Measurements from ENCODE around the gene HCRTR1.
"Not testable (repeated sequence)": the region's sequence is repeated elsewhere in the genome, so short reads cannot be mapped to it uniquely, and the experiment has no call there.

Gene HCRTR1

DNA sequence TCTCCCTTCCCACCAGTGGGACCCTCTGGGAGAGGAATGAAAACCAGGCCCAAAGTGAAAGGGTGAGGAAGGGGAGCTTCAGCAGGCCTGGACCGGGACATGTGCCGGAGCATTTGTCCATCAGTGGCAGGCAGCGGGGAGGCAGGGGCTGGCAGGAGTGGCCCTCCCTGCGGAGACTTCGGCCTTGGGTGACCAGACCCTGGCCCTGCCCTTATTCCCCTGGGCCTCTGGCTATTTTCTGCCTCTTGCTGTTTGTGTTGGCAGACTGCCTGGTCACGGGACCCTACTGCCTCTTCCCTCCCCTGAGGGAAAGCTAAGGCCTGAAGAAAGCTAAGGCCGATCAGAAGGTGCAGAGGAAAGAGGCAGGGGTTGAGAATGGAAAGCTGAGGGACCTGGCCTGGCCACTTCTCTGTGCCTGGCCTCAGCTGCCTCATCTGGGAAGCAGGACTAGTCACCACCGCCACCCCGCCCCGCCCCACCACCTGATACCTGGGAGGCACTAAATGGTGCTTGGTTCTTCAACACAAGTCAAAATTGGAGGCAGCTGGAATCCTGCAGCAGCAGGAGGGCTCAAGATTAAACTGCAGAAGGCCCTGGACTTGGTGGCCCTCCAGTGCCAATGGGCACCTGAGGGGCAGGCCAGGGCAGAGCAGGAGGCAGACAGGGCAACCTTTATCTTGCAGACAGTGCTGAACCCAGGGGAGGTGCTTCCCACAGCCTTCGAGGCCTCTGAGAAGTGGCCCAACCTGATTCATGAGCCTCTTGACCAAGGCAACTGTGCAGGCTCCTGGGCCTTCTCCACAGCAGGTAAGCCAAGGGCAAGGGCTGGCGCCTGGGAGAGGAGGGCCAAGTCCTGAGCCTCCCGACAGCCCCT is 33.3 kb upstream of the HCRTR1 start:
- Histone ChIP-seq H3K9me3 (ENCODE audit: low read length) (no peaks in the 10 kb centered on the region), H3K27me3 (ENCODE audit: control insufficient read depth in 1 of 2, insufficient read depth in 2 of 2, low read length in 2 of 2) (no peaks in the 10 kb centered on the region), H3K27ac (ENCODE audit: low read depth, low read length) (peak overlapping the region; percentile 88), H3K4me1 (ENCODE audit: insufficient read depth, low read length) (peaks cover 82% of the 10 kb centered on the region), H3K36me3 (ENCODE audit: insufficient read depth, low read length) (peaks cover 26% of the 10 kb centered on the region), H3K9ac (ENCODE audit: low read length) (peak overlapping the region; percentile 61), H3K4me3 (ENCODE audit: low read depth in 1 of 2, low read length in 2 of 2) (peak overlapping the region in 1 of 2 donors; percentile 12)

DNA sequence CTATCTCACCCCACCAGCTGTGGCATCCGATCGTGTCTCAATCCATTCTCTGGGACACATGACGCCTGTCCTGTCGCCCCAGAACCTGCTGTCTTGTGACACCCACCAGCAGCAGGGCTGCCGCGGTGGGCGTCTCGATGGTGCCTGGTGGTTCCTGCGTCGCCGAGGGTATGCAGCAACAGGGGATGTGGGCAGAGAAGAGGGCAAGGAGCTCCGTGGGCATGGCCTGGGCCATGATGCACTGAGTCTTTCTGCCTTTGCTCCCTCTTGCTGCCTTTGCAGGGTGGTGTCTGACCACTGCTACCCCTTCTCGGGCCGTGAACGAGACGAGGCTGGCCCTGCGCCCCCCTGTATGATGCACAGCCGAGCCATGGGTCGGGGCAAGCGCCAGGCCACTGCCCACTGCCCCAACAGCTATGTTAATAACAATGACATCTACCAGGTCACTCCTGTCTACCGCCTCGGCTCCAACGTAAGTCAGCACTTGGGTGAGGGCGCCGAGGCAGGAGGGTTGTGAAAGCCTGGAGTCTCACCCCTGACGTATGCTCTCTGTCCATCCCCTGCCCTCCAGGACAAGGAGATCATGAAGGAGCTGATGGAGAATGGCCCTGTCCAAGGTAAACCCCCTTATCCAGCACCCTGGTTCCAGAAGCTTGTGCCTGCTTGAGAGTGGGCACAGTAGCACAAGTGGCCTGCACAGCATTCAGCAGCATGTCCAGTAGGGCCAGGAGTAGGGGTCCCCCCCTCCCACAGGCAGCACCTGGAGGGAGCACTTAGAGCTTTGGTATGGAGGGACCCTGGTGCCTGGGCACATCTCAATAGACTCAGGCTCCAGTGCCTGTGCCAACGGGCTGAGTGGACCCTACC is 32.4 kb upstream of the HCRTR1 start:
- H3K4me1 ChIP-seq (ENCODE audit: insufficient read depth, low read length), result peaks cover 74% of the 10 kb centered on the region
- H3K27me3 ChIP-seq (ENCODE audit: control insufficient read depth in 1 of 2, insufficient read depth in 2 of 2, low read length in 2 of 2), result no peaks in the 10 kb centered on the region
- peak overlapping the region; percentile 46 for H3K9ac ChIP-seq (ENCODE audit: low read length)
- no peaks in the 10 kb centered on the region for H3K9me3 ChIP-seq (ENCODE audit: low read length)
- peak overlapping the region; percentile 88 for H3K27ac ChIP-seq (ENCODE audit: low read depth, low read length)
- H3K36me3 ChIP-seq (ENCODE audit: insufficient read depth, low read length), result peaks cover 26% of the 10 kb centered on the region
- peak overlapping the region in 1 of 2 donors; percentile 12 for H3K4me3 ChIP-seq (ENCODE audit: low read depth in 1 of 2, low read length in 2 of 2)

DNA sequence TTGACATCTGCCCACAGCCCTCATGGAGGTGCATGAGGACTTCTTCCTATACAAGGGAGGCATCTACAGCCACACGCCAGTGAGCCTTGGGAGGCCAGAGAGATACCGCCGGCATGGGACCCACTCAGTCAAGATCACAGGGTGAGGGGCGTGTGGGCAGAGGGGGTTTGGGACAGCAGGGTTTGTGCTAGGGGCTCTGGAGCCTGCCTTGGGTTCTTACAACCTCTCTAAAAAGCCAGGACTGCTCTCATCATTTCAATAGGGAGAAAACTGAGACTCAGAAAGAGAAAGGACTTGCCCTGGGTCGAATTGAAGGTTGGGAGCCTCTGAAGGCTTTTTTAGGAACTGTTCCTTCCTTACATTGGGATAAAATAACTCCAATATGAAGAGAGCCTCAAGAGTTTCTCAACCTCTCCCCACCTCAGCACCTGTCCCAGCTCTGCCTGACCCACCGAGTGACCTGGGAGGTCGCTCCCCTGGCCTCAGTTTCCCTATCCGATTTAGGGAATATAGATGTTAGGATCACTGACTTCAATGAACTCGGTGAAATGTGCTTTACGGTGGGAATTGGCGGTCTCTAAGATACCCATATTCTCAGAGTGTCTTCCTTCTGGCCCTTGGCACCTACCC is 31.6 kb upstream of the HCRTR1 start:
- Histone ChIP-seq H3K4me1 (ENCODE audit: insufficient read depth, low read length) (peaks cover 67% of the 10 kb centered on the region), H3K9ac (ENCODE audit: low read length) (no peak overlapping the region), H3K9me3 (ENCODE audit: low read length) (no peaks in the 10 kb centered on the region), H3K27ac (ENCODE audit: low read depth, low read length) (peak overlapping the region; percentile 88), H3K36me3 (ENCODE audit: insufficient read depth, low read length) (peaks cover 26% of the 10 kb centered on the region), H3K27me3 (ENCODE audit: control insufficient read depth in 1 of 2, insufficient read depth in 2 of 2, low read length in 2 of 2) (no peaks in the 10 kb centered on the region), H3K4me3 (ENCODE audit: low read depth in 1 of 2, low read length in 2 of 2) (no peak overlapping the region)

DNA sequence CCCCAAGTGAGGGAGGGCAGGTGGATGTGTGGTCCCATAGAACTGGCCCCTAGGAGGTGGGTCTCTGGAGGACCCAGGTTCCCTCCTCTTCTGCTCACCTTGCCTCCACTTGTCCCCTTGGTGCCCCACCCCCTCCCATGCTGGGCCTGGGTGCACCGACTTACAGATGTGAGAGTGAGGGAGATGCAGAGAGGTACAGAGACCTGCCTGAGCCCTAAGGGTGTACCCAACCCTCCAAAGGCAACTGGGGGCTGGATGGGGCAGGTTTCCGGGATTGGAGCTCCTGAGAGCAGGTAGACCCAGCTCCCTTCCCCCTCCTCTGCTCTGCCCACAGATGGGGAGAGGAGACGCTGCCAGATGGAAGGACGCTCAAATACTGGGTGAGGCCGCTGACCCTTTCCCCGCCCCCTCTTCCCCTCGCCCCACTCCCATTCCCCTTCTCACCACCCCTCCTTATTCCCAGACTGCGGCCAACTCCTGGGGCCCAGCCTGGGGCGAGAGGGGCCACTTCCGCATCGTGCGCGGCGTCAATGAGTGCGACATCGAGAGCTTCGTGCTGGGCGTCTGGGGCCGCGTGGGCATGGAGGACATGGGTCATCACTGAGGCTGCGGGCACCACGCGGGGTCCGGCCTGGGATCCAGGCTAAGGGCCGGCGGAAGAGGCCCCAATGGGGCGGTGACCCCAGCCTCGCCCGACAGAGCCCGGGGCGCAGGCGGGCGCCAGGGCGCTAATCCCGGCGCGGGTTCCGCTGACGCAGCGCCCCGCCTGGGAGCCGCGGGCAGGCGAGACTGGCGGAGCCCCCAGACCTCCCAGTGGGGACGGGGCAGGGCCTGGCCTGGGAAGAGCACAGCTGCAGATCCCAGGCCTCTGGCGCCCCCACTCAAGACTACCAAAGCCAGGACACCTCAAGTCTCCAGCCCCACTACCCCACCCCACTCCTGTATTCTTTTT is 30.8 kb upstream of the HCRTR1 start:
- Histone ChIP-seq H3K4me3 (ENCODE audit: low read depth in 1 of 2, low read length in 2 of 2) (no peak overlapping the region), H3K4me1 (ENCODE audit: insufficient read depth, low read length) (peaks cover 62% of the 10 kb centered on the region), H3K27me3 (ENCODE audit: control insufficient read depth in 1 of 2, insufficient read depth in 2 of 2, low read length in 2 of 2) (no peaks in the 10 kb centered on the region), H3K27ac (ENCODE audit: low read depth, low read length) (peak overlapping the region; percentile 89), H3K9ac (ENCODE audit: low read length) (no peak overlapping the region), H3K36me3 (ENCODE audit: insufficient read depth, low read length) (peaks cover 26% of the 10 kb centered on the region), H3K9me3 (ENCODE audit: low read length) (no peaks in the 10 kb centered on the region)

DNA sequence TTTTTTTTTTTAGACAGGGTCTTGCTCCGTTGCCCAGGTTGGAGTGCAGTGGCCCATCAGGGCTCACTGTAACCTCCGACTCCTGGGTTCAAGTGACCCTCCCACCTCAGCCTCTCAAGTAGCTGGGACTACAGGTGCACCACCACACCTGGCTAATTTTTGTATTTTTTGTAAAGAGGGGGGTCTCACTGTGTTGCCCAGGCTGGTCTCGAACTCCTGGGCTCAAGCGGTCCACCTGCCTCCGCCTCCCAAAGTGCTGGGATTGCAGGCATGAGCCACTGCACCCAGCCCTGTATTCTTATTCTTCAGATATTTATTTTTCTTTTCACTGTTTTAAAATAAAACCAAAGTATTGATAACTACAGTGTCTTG is 30.2 kb upstream of the HCRTR1 start:
- H3K4me3 ChIP-seq (ENCODE audit: low read depth in 1 of 2, low read length in 2 of 2); H3K9me3 ChIP-seq (ENCODE audit: low read length); H3K27me3 ChIP-seq (ENCODE audit: control insufficient read depth in 1 of 2, insufficient read depth in 2 of 2, low read length in 2 of 2): not testable (repeated sequence)
- Histone ChIP-seq H3K9ac (ENCODE audit: low read length) (peak overlapping the region; percentile 41), H3K27ac (ENCODE audit: low read depth, low read length) (peak overlapping the region; percentile 89), H3K4me1 (ENCODE audit: insufficient read depth, low read length) (peaks cover 62% of the 10 kb centered on the region), H3K36me3 (ENCODE audit: insufficient read depth, low read length) (peaks cover 26% of the 10 kb centered on the region)

DNA sequence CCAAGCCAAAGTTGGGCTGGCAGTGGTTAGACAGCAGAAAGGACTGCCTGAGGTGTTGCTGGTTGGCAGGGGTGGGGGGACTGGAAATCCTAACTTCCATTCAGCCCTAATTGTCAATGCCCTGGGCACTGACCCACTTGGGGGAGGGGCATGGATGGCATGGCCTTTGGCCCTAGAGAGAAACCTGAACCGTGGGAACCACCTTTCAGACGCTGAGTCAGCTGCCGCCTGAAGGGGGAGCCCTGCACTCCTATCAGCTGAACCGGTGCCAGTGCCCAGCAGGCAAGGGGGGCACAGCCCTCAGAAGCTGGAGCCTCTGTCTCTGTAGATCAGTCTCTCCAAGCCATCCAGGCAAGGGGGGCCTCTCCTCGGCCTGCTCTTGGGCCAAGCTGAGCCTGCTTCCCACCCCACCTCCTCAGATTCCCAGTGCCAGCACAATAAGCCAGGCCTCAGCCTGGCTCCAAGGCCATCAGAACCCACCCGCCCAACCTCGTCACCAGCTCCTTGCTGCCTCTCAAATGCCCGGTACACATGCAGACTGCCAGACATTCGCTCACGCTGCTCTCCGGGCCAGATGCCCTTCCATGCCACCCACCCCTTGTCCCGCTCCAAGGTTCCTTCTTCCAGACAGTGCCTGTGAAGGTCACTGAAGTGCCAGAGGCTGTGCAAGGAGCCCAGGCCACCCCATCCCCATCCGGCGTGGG is 29.6 kb upstream of the HCRTR1 start:
- peaks cover 59% of the 10 kb centered on the region for H3K4me1 ChIP-seq (ENCODE audit: insufficient read depth, low read length)
- peak overlapping the region; percentile 59 for H3K9ac ChIP-seq (ENCODE audit: low read length)
- H3K36me3 ChIP-seq (ENCODE audit: insufficient read depth, low read length), result peaks cover 24% of the 10 kb centered on the region

DNA sequence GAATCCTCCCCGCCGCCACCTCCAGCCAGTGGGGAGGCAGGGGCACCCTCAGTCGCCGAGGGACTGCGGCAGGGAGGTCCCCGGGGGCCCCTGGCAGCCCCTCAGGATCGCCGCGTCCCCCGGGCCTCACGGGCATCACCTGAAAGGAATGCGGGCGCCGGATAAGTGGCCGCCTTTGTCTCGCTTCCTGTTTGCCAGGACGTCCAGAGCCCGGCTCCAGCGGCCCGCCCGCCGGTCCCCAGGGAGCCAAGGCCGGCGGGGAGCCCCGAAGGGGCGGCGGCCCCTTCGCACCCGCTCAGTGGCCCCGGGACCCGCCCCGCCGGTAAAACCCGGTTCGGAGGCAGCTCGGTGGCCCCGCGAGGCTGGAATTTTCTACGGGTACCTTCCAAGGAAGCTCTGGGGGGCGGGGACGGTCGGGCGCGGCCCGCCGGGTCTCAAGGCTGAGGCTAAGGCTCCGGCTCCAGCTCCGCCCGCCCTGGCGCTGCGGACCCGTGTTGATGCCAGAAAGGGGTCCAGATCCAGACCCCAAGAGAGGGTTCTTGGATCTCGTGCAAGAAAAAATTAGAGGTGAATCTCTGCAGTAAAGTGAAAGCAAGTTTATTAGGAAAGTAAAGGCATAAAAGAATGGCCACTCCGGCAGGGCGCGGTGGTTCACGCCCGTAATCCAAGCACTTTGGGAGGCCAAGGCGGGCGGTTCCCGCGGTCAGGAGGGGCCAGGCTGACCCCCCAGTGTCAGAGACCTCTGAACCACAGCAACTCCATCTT is 28.6 kb upstream of the HCRTR1 start:
- Histone ChIP-seq H3K4me1 (ENCODE audit: insufficient read depth, low read length) (peaks cover 51% of the 10 kb centered on the region), H3K27ac (ENCODE audit: low read depth, low read length) (peak overlapping the region; percentile 89), H3K4me3 (ENCODE audit: low read depth in 1 of 2, low read length in 2 of 2) (peak overlapping the region; percentile 45 to 49), H3K36me3 (ENCODE audit: insufficient read depth, low read length) (peaks cover 14% of the 10 kb centered on the region), H3K9ac (ENCODE audit: low read length) (peak overlapping the region; percentile 59), H3K27me3 (ENCODE audit: control insufficient read depth in 1 of 2, insufficient read depth in 2 of 2, low read length in 2 of 2) (no peaks in the 10 kb centered on the region), H3K9me3 (ENCODE audit: low read length) (no peaks in the 10 kb centered on the region)

More for the DNA sequence above, 29.6 kb upstream of the HCRTR1 start:
- Histone ChIP-seq H3K27me3 (ENCODE audit: control insufficient read depth in 1 of 2, insufficient read depth in 2 of 2, low read length in 2 of 2) (no peaks in the 10 kb centered on the region), H3K27ac (ENCODE audit: low read depth, low read length) (peak overlapping the region; percentile 89), H3K9me3 (ENCODE audit: low read length) (no peaks in the 10 kb centered on the region), H3K4me3 (ENCODE audit: low read depth in 1 of 2, low read length in 2 of 2) (peak overlapping the region in 1 of 2 donors; percentile 49)

DNA sequence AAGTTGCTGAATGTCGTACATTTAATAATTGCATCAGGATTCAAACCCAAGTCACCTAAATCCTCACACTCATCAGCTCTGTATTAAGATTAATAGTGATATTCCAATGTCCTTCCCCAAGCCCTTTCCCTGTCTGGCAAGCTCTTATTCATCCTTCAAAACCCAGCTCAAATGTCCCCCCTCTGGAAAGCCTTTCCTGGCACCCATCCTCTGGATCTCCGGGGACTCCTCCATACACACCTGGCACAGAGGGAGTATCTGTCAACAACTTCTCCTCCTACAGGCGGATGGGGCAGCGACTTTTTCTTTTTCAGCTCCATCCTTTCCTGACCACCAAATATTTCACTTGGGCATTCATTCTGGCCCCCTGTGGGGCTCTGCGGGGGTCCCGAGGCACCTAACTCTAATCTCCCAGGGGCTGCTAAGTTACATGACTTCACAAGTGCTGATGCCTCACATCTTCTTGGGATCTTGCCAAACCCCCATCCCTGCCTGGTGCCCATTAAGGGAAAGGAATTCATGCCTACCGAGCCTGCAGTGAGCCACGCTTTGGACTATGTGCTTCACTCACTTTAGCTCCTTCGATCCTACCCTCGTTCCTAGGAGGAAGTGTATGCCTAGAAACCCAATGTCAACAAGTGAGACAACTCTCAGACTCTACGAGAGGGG is 25.9 kb upstream of the HCRTR1 start:
- H3K9ac ChIP-seq (ENCODE audit: low read length), result peak overlapping the region; percentile 10

DNA sequence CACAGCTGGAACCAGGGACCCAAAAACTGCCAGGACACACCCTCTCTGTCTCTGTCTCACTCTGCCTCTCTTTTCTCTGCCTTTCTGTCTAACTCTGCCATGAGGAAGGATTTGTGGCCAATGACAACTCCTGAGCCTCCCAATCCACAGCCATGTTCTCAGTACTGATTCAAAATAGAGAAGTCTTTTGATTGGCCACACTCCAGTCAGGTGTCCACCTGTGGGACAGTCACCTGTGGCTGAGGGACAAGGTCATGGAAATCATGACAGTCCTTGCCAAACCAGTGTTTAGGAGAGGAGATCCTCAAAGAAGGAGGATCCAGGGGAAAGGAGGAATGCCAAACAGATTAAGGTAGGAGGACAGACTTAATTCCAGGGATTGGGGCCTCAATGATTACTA is 25.4 kb upstream of the HCRTR1 start:
- peak overlapping the region; percentile 38 for H3K27ac ChIP-seq (ENCODE audit: low read depth, low read length)
- H3K9ac ChIP-seq (ENCODE audit: low read length), result peak overlapping the region; percentile 10

More for the DNA sequence above, 25.9 kb upstream of the HCRTR1 start:
- Histone ChIP-seq H3K27me3 (ENCODE audit: control insufficient read depth in 1 of 2, insufficient read depth in 2 of 2, low read length in 2 of 2) (no peaks in the 10 kb centered on the region), H3K27ac (ENCODE audit: low read depth, low read length) (peak overlapping the region; percentile 41), H3K36me3 (ENCODE audit: insufficient read depth, low read length) (no peaks in the 10 kb centered on the region), H3K4me1 (ENCODE audit: insufficient read depth, low read length) (peaks cover 37% of the 10 kb centered on the region), H3K9me3 (ENCODE audit: low read length) (no peaks in the 10 kb centered on the region), H3K4me3 (ENCODE audit: low read depth in 1 of 2, low read length in 2 of 2) (no peak overlapping the region)

More for the DNA sequence above, 25.4 kb upstream of the HCRTR1 start:
- Histone ChIP-seq H3K27me3 (ENCODE audit: control insufficient read depth in 1 of 2, insufficient read depth in 2 of 2, low read length in 2 of 2) (no peaks in the 10 kb centered on the region), H3K4me3 (ENCODE audit: low read depth in 1 of 2, low read length in 2 of 2) (no peak overlapping the region), H3K4me1 (ENCODE audit: insufficient read depth, low read length) (peaks cover 32% of the 10 kb centered on the region), H3K36me3 (ENCODE audit: insufficient read depth, low read length) (no peaks in the 10 kb centered on the region), H3K9me3 (ENCODE audit: low read length) (no peaks in the 10 kb centered on the region)

Data from muscle layer of colon (tissue), 2 donors.